Activated T-helper 1 cell treated with anti-CD3 and anti-CD28 coated beads, Interleukin-12 subunit alpha, Interleukin-12 subunit beta, Interleukin-2, Interleukin-4 antibody, amounts not matched to agents 30 ng/mL and 10 ng/mL and 1 ng/mL, durations not matched to agents 14 hours and 24 hours and 36 hours (primary cell): ENCODE data around the gene GPRIN3. TPM values are rescaled to one million over a fixed set of nuclear protein-coding genes. Genes with fewer than 3 reads are reported as not detected.
A peak's percentile ranks its signal among the peaks of the same experiment; 100 is the strongest.
"Not testable (repeated sequence)": the region's sequence is repeated elsewhere in the genome, so short reads cannot be mapped to it uniquely, and the experiment has no call there.

ENCODE experiments used
- DNase-seq: peaks from one replicate; pipeline ENCODE4 v3.0.0; 2021; ENCODE audit warnings: low spot score
- H3K27ac Mint-ChIP-seq: one replicate; pipeline ENCODE4 v1.8.0; 2021; ENCODE audit warnings: mild to moderate bottlenecking, mixed read lengths
- H3K27me3 Mint-ChIP-seq: one replicate; pipeline ENCODE4 v1.8.0; 2022; ENCODE audit warnings: mild to moderate bottlenecking, moderate library complexity, mixed read lengths; ENCODE audit not compliant: insufficient read depth
- H3K36me3 Mint-ChIP-seq: one replicate; pipeline ENCODE4 v1.8.0; 2021; ENCODE audit warnings: low read depth, mixed read lengths
- H3K4me1 Mint-ChIP-seq: one replicate; pipeline ENCODE4 v1.8.0; 2021; ENCODE audit warnings: low read depth, mixed read lengths
- H3K4me3 Mint-ChIP-seq: one replicate; pipeline ENCODE4 v1.8.0; 2021; ENCODE audit warnings: mild to moderate bottlenecking, moderate library complexity, mixed read lengths
- H3K9me3 Mint-ChIP-seq: one replicate; pipeline ENCODE4 v1.8.0; 2021; ENCODE audit warnings: mixed read lengths
- intact Hi-C: fragments of 100-400 bp; cut with micrococcal nuclease; formaldehyde crosslinking; loops from one replicate; pipeline ENCODE4 v1.15.1; 2024
- total RNA-seq: library from RNA; stranded (reverse); gene quantifications from 2 replicates; pipeline ENCODE4 v1.2.3, GENCODE V29; 2022

The GPRIN3 gene
- total RNA-seq, 1 donor from 2014 or later = 37.1 TPM

GRCh38 chr4:89263265-89263664, 44.3 kb downstream of the GPRIN3 start:
- H3K9me3 Mint-ChIP-seq = peaks cover 5% of the 10 kb centered on the region
- H3K27me3 Mint-ChIP-seq = no peaks in the 10 kb centered on the region
- no peak overlapping the region for H3K27ac Mint-ChIP-seq
- no peak for DNase-seq
- no peak overlapping the region for H3K4me3 Mint-ChIP-seq
- intact Hi-C loops = no loop called here
- peaks cover 68% of the 10 kb centered on the region for H3K4me1 Mint-ChIP-seq
- peaks cover 26% of the 10 kb centered on the region for H3K36me3 Mint-ChIP-seq

- H3K9me3 Mint-ChIP-seq = peaks cover 9% of the 10 kb centered on the region
- intact Hi-C loops = no loop called here
- no peak overlapping the region for H3K27ac Mint-ChIP-seq
- no peaks in the 10 kb centered on the region for H3K27me3 Mint-ChIP-seq
- H3K4me3 Mint-ChIP-seq = no peak overlapping the region
- peaks cover 85% of the 10 kb centered on the region for H3K4me1 Mint-ChIP-seq
- DNase-seq = no peak
- peaks cover 23% of the 10 kb centered on the region for H3K36me3 Mint-ChIP-seq
Measured at GRCh38 chr4:89259301-89260028, 48.1 kb downstream of the GPRIN3 start.

GRCh38 chr4:89258506-89258905, 49.1 kb downstream of the GPRIN3 start:
- DNase-seq = no peak
- Mint-ChIP-seq H3K4me3 (no peak overlapping the region), H3K27ac (peak overlapping the region; percentile 45), H3K27me3 (no peaks in the 10 kb centered on the region), H3K36me3 (peaks cover 26% of the 10 kb centered on the region), H3K9me3 (peaks cover 8% of the 10 kb centered on the region), H3K4me1 (peaks cover 84% of the 10 kb centered on the region)
- intact Hi-C loops = no loop called here

GRCh38 chr4:89257376-89257775, 50.2 kb downstream of the GPRIN3 start:
- Mint-ChIP-seq H3K27me3 (no peaks in the 10 kb centered on the region), H3K27ac (no peak overlapping the region), H3K4me1 (peaks cover 85% of the 10 kb centered on the region), H3K9me3 (peaks cover 8% of the 10 kb centered on the region), H3K4me3 (no peak overlapping the region), H3K36me3 (peaks cover 28% of the 10 kb centered on the region)
- DNase-seq = no peak
- intact Hi-C loops = no loop called here

- Mint-ChIP-seq H3K9me3 (peaks cover 8% of the 10 kb centered on the region), H3K36me3 (peaks cover 28% of the 10 kb centered on the region), H3K4me3 (no peak overlapping the region), H3K4me1 (peaks cover 90% of the 10 kb centered on the region), H3K27me3 (no peaks in the 10 kb centered on the region), H3K27ac (peak overlapping the region; percentile 3)
- intact Hi-C loops = no loop called here
- no peak for DNase-seq
Measured at GRCh38 chr4:89256203-89256800, 51.3 kb downstream of the GPRIN3 start.

- no peaks in the 10 kb centered on the region for H3K27me3 Mint-ChIP-seq
- intact Hi-C loops = loop anchor here (1.0 to 2.0 kb wide), 5 partner anchors 12 to 179 kb away; partner anchors contain the start of gene GPRIN3
- DNase-seq = peak; percentile 13
- H3K27ac Mint-ChIP-seq = peak overlapping the region; percentile 68
- no peak overlapping the region for H3K4me3 Mint-ChIP-seq
- peaks cover 26% of the 10 kb centered on the region for H3K36me3 Mint-ChIP-seq
- H3K4me1 Mint-ChIP-seq = peaks cover 76% of the 10 kb centered on the region
- H3K9me3 Mint-ChIP-seq = peaks cover 8% of the 10 kb centered on the region
Measured at GRCh38 chr4:89254847-89255246, 52.8 kb downstream of the GPRIN3 start.

- intact Hi-C loops = loop anchor here (2.0 kb wide), 3 partner anchors 28 to 52 kb away; partner anchors contain the start of gene GPRIN3
- Mint-ChIP-seq H3K36me3 (peaks cover 28% of the 10 kb centered on the region), H3K27ac (peak overlapping the region; percentile 13), H3K4me1 (peaks cover 71% of the 10 kb centered on the region)
- not testable (repeated sequence) for H3K4me3 Mint-ChIP-seq, DNase-seq, H3K27me3 Mint-ChIP-seq, H3K9me3 Mint-ChIP-seq
Measured at GRCh38 chr4:89254347-89254746, 53.3 kb downstream of the GPRIN3 start.

GRCh38 chr4:89253935-89254334, 53.7 kb downstream of the GPRIN3 start:
- H3K4me1 Mint-ChIP-seq = peaks cover 70% of the 10 kb centered on the region
- peaks cover 8% of the 10 kb centered on the region for H3K9me3 Mint-ChIP-seq
- no peak overlapping the region for H3K4me3 Mint-ChIP-seq
- no peak for DNase-seq
- H3K27ac Mint-ChIP-seq = peak overlapping the region; percentile 54
- H3K27me3 Mint-ChIP-seq = no peaks in the 10 kb centered on the region
- intact Hi-C loops = loop anchor here (2.0 kb wide), 3 partner anchors 27 to 53 kb away; partner anchors contain the start of gene GPRIN3
- peaks cover 31% of the 10 kb centered on the region for H3K36me3 Mint-ChIP-seq

- peaks cover 8% of the 10 kb centered on the region for H3K9me3 Mint-ChIP-seq
- H3K4me3 Mint-ChIP-seq = no peak overlapping the region
- no peaks in the 10 kb centered on the region for H3K27me3 Mint-ChIP-seq
- H3K36me3 Mint-ChIP-seq = peaks cover 34% of the 10 kb centered on the region
- intact Hi-C loops = no loop called here
- H3K4me1 Mint-ChIP-seq = peaks cover 67% of the 10 kb centered on the region
- DNase-seq = no peak
- H3K27ac Mint-ChIP-seq = no peak overlapping the region
Measured at GRCh38 chr4:89253311-89253710, 54.3 kb downstream of the GPRIN3 start.

- Mint-ChIP-seq H3K27ac (peak overlapping the region; percentile 64), H3K9me3 (peaks cover 8% of the 10 kb centered on the region), H3K4me3 (no peak overlapping the region), H3K27me3 (no peaks in the 10 kb centered on the region), H3K4me1 (peaks cover 67% of the 10 kb centered on the region), H3K36me3 (peaks cover 44% of the 10 kb centered on the region)
- intact Hi-C loops = no loop called here
- DNase-seq = no peak
Measured at GRCh38 chr4:89251396-89251795, 56.2 kb downstream of the GPRIN3 start.

GRCh38 chr4:89249716-89250361, 57.8 kb downstream of the GPRIN3 start:
- DNase-seq = no peak
- Mint-ChIP-seq H3K36me3 (peaks cover 49% of the 10 kb centered on the region), H3K9me3 (peaks cover 8% of the 10 kb centered on the region), H3K27me3 (no peaks in the 10 kb centered on the region), H3K4me1 (peaks cover 67% of the 10 kb centered on the region), H3K27ac (no peak overlapping the region), H3K4me3 (no peak overlapping the region)
- intact Hi-C loops = no loop called here

GRCh38 chr4:89249313-89249712, 58.3 kb downstream of the GPRIN3 start:
- Mint-ChIP-seq H3K4me1 (peaks cover 66% of the 10 kb centered on the region), H3K4me3 (no peak overlapping the region), H3K9me3 (peaks cover 2% of the 10 kb centered on the region), H3K36me3 (peaks cover 45% of the 10 kb centered on the region), H3K27ac (no peak overlapping the region), H3K27me3 (no peaks in the 10 kb centered on the region)
- intact Hi-C loops = no loop called here
- DNase-seq = no peak

GRCh38 chr4:89248879-89249281, 58.7 kb downstream of the GPRIN3 start:
- intact Hi-C loops = no loop called here
- no peak overlapping the region for H3K4me3 Mint-ChIP-seq
- no peaks in the 10 kb centered on the region for H3K9me3 Mint-ChIP-seq
- H3K4me1 Mint-ChIP-seq = peaks cover 66% of the 10 kb centered on the region
- no peaks in the 10 kb centered on the region for H3K27me3 Mint-ChIP-seq
- DNase-seq = no peak
- peaks cover 42% of the 10 kb centered on the region for H3K36me3 Mint-ChIP-seq
- H3K27ac Mint-ChIP-seq = no peak overlapping the region
